Fibroblast of pulmonary artery (primary cell): ENCODE results near the gene ZBTB11.
"Not testable (repeated sequence)": the region's sequence is repeated elsewhere in the genome, so short reads cannot be mapped to it uniquely, and the experiment has no call there.

Experiments
- DNase-seq: peaks from one replicate; pipeline ENCODE4 v3.0.0-alpha.2; 2010; ENCODE audit warnings: low read depth
- H3K4me3 ChIP-seq: replicated peaks from 2 replicates; pipeline ENCODE4 v1.5.1; 2011; ENCODE audit warnings: low read depth, mild to moderate bottlenecking, control low read depth, low read length, moderate library complexity
- TF ChIP-seq, protein P1 (sequence below): IDR thresholded peaks from 2 replicates; pipeline ENCODE4 v1.5.1; 2011; ENCODE audit warnings: mild to moderate bottlenecking, control low read depth, low read length, inconsistent platforms; ENCODE audit errors: missing control alignments

Gene ZBTB11

DNA sequence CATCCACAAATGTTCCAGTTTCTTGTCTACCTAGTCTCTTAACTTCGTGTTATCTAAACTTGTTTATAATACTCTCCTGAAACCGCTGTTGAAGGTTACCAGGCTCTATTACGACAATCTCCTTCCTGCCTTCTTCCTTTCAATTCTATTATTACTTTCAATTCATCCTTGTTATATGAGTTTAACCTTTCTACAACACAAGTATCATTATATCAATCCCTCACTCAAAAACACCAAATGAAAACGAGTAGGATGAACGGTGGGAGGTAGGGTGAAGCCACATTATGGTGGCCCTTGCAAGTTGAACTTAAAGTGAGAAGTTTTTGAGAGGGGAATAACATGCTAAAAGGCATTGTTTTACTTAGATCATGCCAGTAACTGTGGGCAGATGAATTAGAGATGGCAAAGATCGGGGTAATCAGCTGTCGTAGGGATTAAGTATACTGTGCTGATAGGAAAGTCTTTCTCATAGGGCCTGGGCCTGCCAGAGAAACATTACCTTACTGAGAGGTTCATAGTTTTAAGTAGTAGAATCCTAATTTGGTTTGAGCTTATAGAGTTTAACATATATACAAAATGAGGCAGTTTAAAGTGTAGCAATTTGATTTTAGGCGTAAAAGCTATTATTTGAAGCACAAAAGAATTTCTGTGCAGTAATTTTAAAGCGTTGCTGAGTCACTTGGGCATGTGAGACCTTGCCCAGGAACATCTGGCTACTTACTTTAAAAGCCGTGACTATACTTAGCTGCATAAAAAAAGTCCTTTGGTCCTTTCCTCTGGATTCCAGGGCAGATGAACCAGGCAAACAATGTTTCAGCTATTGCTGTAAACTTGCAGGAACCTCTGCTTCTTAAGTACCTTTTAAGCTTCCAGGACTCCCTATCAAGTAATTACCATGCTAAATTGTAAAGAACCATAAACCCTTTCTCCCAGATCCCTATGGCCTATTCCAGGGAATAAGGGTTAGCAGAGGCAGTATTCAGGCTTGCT is 44.2 kb upstream of the ZBTB11 start:
- H3K4me3 ChIP-seq: no peak overlapping the region
- TF ChIP-seq, protein P1, sequence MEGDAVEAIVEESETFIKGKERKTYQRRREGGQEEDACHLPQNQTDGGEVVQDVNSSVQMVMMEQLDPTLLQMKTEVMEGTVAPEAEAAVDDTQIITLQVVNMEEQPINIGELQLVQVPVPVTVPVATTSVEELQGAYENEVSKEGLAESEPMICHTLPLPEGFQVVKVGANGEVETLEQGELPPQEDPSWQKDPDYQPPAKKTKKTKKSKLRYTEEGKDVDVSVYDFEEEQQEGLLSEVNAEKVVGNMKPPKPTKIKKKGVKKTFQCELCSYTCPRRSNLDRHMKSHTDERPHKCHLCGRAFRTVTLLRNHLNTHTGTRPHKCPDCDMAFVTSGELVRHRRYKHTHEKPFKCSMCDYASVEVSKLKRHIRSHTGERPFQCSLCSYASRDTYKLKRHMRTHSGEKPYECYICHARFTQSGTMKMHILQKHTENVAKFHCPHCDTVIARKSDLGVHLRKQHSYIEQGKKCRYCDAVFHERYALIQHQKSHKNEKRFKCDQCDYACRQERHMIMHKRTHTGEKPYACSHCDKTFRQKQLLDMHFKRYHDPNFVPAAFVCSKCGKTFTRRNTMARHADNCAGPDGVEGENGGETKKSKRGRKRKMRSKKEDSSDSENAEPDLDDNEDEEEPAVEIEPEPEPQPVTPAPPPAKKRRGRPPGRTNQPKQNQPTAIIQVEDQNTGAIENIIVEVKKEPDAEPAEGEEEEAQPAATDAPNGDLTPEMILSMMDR: no peak
- no peak for DNase-seq

DNA sequence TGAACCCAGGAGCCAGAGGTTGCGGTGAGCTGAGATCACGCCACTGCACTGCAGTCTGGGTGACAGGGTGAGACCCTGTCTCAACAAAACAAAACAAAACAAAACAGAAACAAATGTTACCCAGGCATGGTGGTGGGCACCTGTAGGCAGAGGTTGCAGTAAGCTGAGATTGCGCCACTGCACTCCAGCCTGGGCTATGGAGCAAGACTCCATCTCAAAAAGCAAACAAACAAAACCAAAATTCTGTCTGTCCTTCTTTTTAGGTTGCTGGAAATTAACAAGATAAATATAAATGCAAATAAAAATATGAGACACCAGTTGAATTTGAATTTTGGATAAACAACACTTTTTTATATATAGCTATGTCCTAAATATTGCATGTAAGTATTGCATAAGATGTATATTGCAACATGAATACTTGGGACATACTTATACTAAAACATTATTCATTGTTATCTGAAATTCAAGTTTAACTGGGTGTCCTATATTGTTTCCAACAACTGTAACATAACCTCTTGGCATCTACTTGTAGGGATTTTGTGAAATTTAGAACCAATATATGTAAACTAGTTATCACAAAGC is 42.8 kb upstream of the ZBTB11 start:
- peak; percentile 50 for DNase-seq
- TF ChIP-seq, protein P1: no peak
- H3K4me3 ChIP-seq: no peak overlapping the region

DNA sequence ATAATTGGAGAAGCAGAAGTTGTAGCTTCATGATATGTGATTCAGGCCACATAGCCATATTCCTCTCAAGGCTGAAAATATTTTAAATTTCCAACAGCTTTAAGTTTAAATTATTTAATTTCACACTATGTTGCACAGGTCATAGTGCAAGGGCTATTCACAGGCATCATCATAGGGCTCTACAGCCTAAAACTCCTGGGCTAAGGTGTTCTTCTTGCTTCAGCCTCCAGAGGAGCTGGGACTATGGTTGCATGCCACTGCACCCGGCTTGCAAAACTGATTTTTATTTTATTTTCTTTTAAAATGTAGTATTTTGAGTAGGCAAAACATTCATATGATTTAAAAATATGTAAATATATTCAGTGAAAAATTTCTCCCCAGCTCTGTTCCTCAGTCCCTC is 41.5 kb upstream of the ZBTB11 start:
- TF ChIP-seq, protein P1: no peak

DNA sequence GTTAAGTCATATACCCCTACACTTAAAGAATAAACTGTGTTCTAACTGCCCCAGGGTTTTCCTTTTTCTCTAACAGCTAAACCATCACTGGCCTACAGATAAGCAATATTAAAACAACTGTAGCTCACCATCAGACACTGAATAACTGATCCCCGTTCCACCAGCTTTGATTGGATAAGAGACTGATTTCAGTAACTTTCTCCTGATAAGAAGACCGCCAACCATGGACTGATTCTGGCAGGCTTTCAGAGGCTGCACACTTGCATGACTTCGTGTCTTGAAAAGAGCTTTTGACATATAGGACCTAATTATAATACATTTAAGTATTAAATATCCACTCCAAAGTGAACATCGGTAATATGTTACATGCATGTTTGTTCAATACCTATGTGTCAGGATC is 32.2 kb upstream of the ZBTB11 start:
- no peak overlapping the region for H3K4me3 ChIP-seq
- TF ChIP-seq, protein P1: no peak
- DNase-seq: no peak

More for the DNA sequence above, 41.5 kb upstream of the ZBTB11 start:
- no peak overlapping the region for H3K4me3 ChIP-seq
- DNase-seq: no peak

DNA sequence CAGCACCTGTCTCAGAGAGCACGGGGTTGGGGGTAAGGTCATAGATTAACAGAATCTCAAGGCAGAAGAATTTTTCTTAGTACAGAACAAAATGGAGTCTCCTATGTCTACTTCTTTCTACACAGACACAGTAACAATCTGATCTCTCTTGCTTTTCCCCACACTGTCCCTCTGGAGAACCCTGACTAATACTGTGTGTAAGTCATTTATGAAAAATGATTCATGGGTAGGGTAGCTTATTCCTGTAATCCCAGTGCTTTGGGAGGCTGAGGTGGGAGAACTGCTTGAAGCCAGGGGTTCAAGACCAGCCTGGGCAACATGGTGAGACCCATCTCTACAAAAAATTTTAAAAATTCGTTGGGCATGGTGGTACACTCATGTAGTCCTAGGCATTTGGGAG is 27.7 kb upstream of the ZBTB11 start:
- H3K4me3 ChIP-seq, DNase-seq: not testable (repeated sequence)

DNA sequence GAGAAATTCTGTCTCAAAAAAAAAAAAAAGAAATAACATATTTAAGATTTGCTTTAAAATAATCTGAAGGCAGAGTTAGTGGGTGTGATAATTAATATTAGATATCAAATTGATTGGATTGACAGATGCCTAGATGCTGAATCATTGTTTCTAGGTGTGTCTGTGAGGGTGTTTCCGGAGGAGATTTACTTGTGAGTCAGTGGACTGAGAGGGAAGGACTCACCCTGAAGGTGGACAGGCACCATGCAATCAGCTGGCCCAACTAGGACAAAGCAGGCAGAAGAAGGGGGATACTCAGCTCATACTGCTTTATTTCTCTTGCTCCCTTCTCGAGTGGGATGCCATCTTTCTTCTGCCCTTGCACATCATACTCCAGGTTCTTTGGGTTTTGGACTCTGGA is 26.2 kb upstream of the ZBTB11 start:
- no peak for DNase-seq
- TF ChIP-seq, protein P1: no peak
- no peak overlapping the region for H3K4me3 ChIP-seq

DNA sequence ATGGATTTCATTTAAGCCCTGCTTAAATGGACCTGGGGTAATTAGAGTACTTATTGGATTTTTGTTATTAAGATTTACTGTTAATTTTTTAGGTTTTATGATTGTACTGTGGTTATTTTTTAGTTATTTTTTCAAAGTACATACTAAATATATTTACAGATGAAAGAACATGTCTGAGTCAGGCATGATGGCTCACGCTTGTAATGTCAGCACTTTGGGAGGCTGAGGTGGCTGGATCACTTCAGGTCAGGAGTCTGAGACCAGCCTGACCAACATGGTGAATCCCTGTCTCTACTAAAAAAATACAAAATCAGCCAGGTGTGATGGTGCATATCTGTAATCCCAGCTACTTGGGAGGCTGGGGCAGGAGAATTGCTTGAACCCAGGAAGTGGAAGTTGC is 25.8 kb upstream of the ZBTB11 start:
- TF ChIP-seq, protein P1: no peak
- DNase-seq: no peak
- no peak overlapping the region for H3K4me3 ChIP-seq
